B cell (primary cell): ENCODE measurements around the gene LRP1-AS. TPM values are rescaled to one million over a fixed set of nuclear protein-coding genes. Genes with fewer than 3 reads are reported as not detected.
A peak's percentile ranks its signal among the peaks of the same experiment; 100 is the strongest.

Experiments used
- ATAC-seq: fragments of 200-7000 bp; cut with Tn5 transposase; one replicate; pipeline ENCODE4 v1.10.0; 2021; ENCODE audit warnings: low read depth, mild to moderate bottlenecking, moderate number of reproducible peaks, moderate library complexity
- CTCF ChIA-PET: fragments of 350-600 bp; sonication (Branson Sonifier 250); formaldehyde crosslinking; loops from one replicate; lab custom pipeline; 2021; ENCODE audit warnings: antibody characterized with exemption, inconsistent platforms; lab: Charles Lee
- POLR2A ChIA-PET: fragments of 350-600 bp; sonication (Branson Sonifier 250); formaldehyde crosslinking; loops from one replicate; lab custom pipeline; 2021; ENCODE audit warnings: antibody characterized with exemption; lab: Charles Lee
- DNase-seq: peaks from one replicate; pipeline ENCODE4 v3.0.0; 2013
- H2AFZ ChIP-seq: 2 replicates; pipeline ENCODE4 v1.6.1; 2012; ENCODE audit warnings: mild to moderate bottlenecking, low read depth, low read length; ENCODE audit not compliant: insufficient read depth, poor library complexity, severe bottlenecking
- H3K27ac ChIP-seq, 2 donors: 1 replicate in 1 of 2; 2 replicates in 1 of 2; pipeline ENCODE4 v1.5.1; 2012 to 2013; ENCODE audit warnings: low read length in 2 of 2, mild to moderate bottlenecking in 2 of 2, moderate library complexity in 1 of 2
- H3K27me3 ChIP-seq, 4 experiments: fragments of 200-600 bp in 1 of 4; sonication (generic) in 1 of 4; replicated peaks in 1 of 4; 1 replicate in 2 of 4; 2 replicates in 2 of 4; pipeline versions ENCODE4 v1.6.1 to v1.7.0; 2013 to 2016; ENCODE audit warnings: low read length in 3 of 4, mild to moderate bottlenecking in 2 of 4, mixed read lengths in 1 of 4, moderate library complexity in 1 of 4; ENCODE audit not compliant: insufficient read depth in 4 of 4, control insufficient read depth in 3 of 4; ENCODE audit errors: control extremely low read depth in 1 of 4
- H3K36me3 ChIP-seq, 2 experiments: replicated peaks in 1 of 2; 1 replicate in 1 of 2; 2 replicates in 1 of 2; pipeline versions ENCODE4 v1.6.1 to v1.7.1; 2013; ENCODE audit warnings: low read length in 1 of 2; ENCODE audit not compliant: insufficient read depth in 2 of 2, control insufficient read depth in 1 of 2; ENCODE audit errors: control extremely low read depth in 1 of 2, extremely low read depth in 1 of 2
- H3K4me1 ChIP-seq, 2 donors: fragments of 200-600 bp in 1 of 2; sonication (generic) in 1 of 2; 1 replicate in 1 of 2; 2 replicates in 1 of 2; pipeline versions ENCODE4 v1.5.1 to v1.6.1; 2013 to 2017; ENCODE audit warnings: low read length in 2 of 2; ENCODE audit not compliant: control insufficient read depth in 2 of 2, insufficient read depth in 2 of 2
- H3K4me2 ChIP-seq: replicated peaks from 2 replicates; pipeline ENCODE3; 2012; ENCODE audit warnings: mild to moderate bottlenecking, low read depth, low read length; ENCODE audit not compliant: poor library complexity, severe bottlenecking
- H3K4me3 ChIP-seq, 5 experiments: fragments of 200-600 bp in 1 of 5; sonication (generic) in 1 of 5; 1 replicate in 3 of 5; 2 replicates in 2 of 5; pipeline versions ENCODE4 v1.5.1 to v1.7.0; 2011 to 2016; ENCODE audit warnings: low read length in 4 of 5, mild to moderate bottlenecking in 4 of 5, low read depth in 2 of 5, control low read depth in 1 of 5, moderate library complexity in 1 of 5; ENCODE audit not compliant: insufficient read depth in 1 of 5; ENCODE audit errors: control extremely low read depth in 1 of 5, extremely low read depth in 1 of 5
- H3K79me2 ChIP-seq: fragments of 200-600 bp; sonication (generic); one replicate; pipeline ENCODE4 v1.6.0; 2016; ENCODE audit warnings: low read length; ENCODE audit not compliant: control insufficient read depth, insufficient read depth
- H3K9ac ChIP-seq: fragments of 200-600 bp; sonication (generic); 2 replicates; pipeline ENCODE4 v1.6.1; 2017; ENCODE audit warnings: mild to moderate bottlenecking, low read length, moderate library complexity
- H3K9me3 ChIP-seq, 3 donors: one replicate each; pipeline versions ENCODE4 v1.6.1 to v1.7.1; 2013; ENCODE audit warnings: low read length in 2 of 3; ENCODE audit not compliant: control insufficient read depth in 2 of 3, insufficient read depth in 1 of 3; ENCODE audit errors: control extremely low read depth in 1 of 3
- H4K20me1 ChIP-seq: 2 replicates; pipeline ENCODE4 v1.6.0; 2012; ENCODE audit warnings: mild to moderate bottlenecking, low read length; ENCODE audit not compliant: insufficient read depth, control insufficient read depth, poor library complexity, severe bottlenecking
- H3K27ac Mint-ChIP-seq: one replicate; pipeline ENCODE4 v1.8.0; 2021; ENCODE audit warnings: mixed read lengths
- H3K27me3 Mint-ChIP-seq: one replicate; pipeline ENCODE4 v1.8.0; 2021; ENCODE audit warnings: mixed read lengths
- H3K4me1 Mint-ChIP-seq: one replicate; pipeline ENCODE4 v1.8.0; 2021; ENCODE audit warnings: mixed read lengths
- H3K4me3 Mint-ChIP-seq: one replicate; pipeline ENCODE4 v1.8.0; 2021; ENCODE audit warnings: mixed read lengths
- H3K9me3 Mint-ChIP-seq: one replicate; pipeline ENCODE4 v1.8.0; 2022; ENCODE audit warnings: mixed read lengths; ENCODE audit not compliant: insufficient read depth
- CTCF ChIP-seq: fragments of 200-600 bp; IDR thresholded peaks from one replicate; pipeline ENCODE4 v1.8.0; 2022; ENCODE audit warnings: antibody characterized with exemption, mild to moderate bottlenecking
- EZH2 ChIP-seq: IDR thresholded peaks from 2 replicates; pipeline ENCODE4 v1.6.1; 2012; ENCODE audit warnings: borderline replicate concordance, low read depth, mild to moderate bottlenecking, moderate library complexity, low read length; ENCODE audit not compliant: insufficient read depth, poor library complexity, severe bottlenecking
- WGBS: methylation state at CpG from one replicate; pipeline ENCODE4 v1.1.5; 2013; ENCODE audit warnings: missing lambda C conversion rate; ENCODE audit not compliant: insufficient coverage; 5-methylcytosine and 5-hydroxymethylcytosine counted together
- intact Hi-C: fragments of 100-400 bp; cut with micrococcal nuclease; formaldehyde crosslinking; loops from one replicate; pipeline ENCODE4 v1.10.0; 2022
- polyA plus RNA-seq: library from polyadenylated mRNA; depleted of rRNA; stranded (reverse); fragments of >200 nt; gene quantifications from 2 replicates; pipeline ENCODE4 v1.2.3, GENCODE V29; 2012
- total RNA-seq, 2 donors: library from RNA; stranded (reverse); fragments of 120-200 nt in 1 of 2; gene quantifications; 1 replicate in 1 of 2; 2 replicates in 1 of 2; pipeline versions ENCODE4 v1.2.3 to v1.2.4, GENCODE V29; 2013 to 2022

Gene LRP1-AS
- total and polyA plus RNA-seq, 2 donors (not counting 1 experiment from before 2014, with no cell fraction given): not detected

- H3K9me3 ChIP-seq: no peaks in the 10 kb centered on the region
- no peak overlapping the region for H3K9ac ChIP-seq
- no peak for TF ChIP-seq CTCF
- no peak for TF ChIP-seq EZH2
- H2AFZ ChIP-seq: no peak overlapping the region
- H3K27me3 ChIP-seq: no peaks in the 10 kb centered on the region
- DNase-seq (no peak), ATAC-seq (no peak)
- ChIA-PET POLR2A (no interaction called here), CTCF (interaction anchor here (1.0 kb wide), 1 partner anchor 13 kb away, joined by 3 read pairs; no protein-coding TSS in a partner anchor)
- no peaks in the 10 kb centered on the region for H3K4me1 Mint-ChIP-seq
- no peak overlapping the region for H3K27ac ChIP-seq
- WGBS: 90% methylated on average over 5 of the region's 9 CpGs
- no peaks in the 10 kb centered on the region for H3K79me2 ChIP-seq
- no peaks in the 10 kb centered on the region for H3K9me3 Mint-ChIP-seq
- H3K27me3 Mint-ChIP-seq: no peaks in the 10 kb centered on the region
- H3K4me2 ChIP-seq: no peak overlapping the region
- no peak overlapping the region for H3K4me3 ChIP-seq
- no peaks in the 10 kb centered on the region for H3K36me3 ChIP-seq
- no peak overlapping the region for H3K4me3 Mint-ChIP-seq
- H3K27ac Mint-ChIP-seq: peak overlapping the region; percentile 35
- H3K4me1 ChIP-seq: no peaks in the 10 kb centered on the region
- intact Hi-C loops: no loop called here
- H4K20me1 ChIP-seq: no peaks in the 10 kb centered on the region
Observed at GRCh38 chr12:57142121-57142520, 5.3 kb downstream of the LRP1-AS start.

GRCh38 chr12:57141249-57141648, 6.2 kb downstream of the LRP1-AS start:
- DNase-seq (no peak), ATAC-seq (no peak)
- Histone ChIP-seq H3K27me3 (no peaks in the 10 kb centered on the region), H4K20me1 (no peaks in the 10 kb centered on the region), H3K4me2 (no peak overlapping the region), H3K4me1 (no peaks in the 10 kb centered on the region), H3K9ac (no peak overlapping the region), H3K27ac (no peak overlapping the region), H3K9me3 (no peaks in the 10 kb centered on the region), H3K4me3 (no peak overlapping the region), H2AFZ (no peak overlapping the region), H3K36me3 (no peaks in the 10 kb centered on the region), H3K79me2 (no peaks in the 10 kb centered on the region)
- no peaks in the 10 kb centered on the region for H3K27me3 Mint-ChIP-seq
- TF ChIP-seq EZH2 (no peak), CTCF (no peak)
- H3K9me3 Mint-ChIP-seq: no peaks in the 10 kb centered on the region
- WGBS: 94% methylated on average over 8 of the region's 8 CpGs
- intact Hi-C loops: no loop called here
- no peaks in the 10 kb centered on the region for H3K4me1 Mint-ChIP-seq
- ChIA-PET POLR2A (no interaction called here), CTCF (interaction anchor here (1.0 kb wide), 1 partner anchor 13 kb away, joined by 3 read pairs; no protein-coding TSS in a partner anchor)
- H3K27ac Mint-ChIP-seq: no peak overlapping the region
- H3K4me3 Mint-ChIP-seq: no peak overlapping the region
